ENCODE data around the gene TCF7L2. TPM values are rescaled to one million over a fixed set of nuclear protein-coding genes. Genes with fewer than 3 reads are reported as not detected.

Gene TCF7L2
- total and polyA plus RNA-seq, 9 of the 15 experiments (the other 6 are each of a cell fraction or from before 2014, with no cell fraction given) = 0.32 to 2.8 (median 0.92) TPM

DNA sequence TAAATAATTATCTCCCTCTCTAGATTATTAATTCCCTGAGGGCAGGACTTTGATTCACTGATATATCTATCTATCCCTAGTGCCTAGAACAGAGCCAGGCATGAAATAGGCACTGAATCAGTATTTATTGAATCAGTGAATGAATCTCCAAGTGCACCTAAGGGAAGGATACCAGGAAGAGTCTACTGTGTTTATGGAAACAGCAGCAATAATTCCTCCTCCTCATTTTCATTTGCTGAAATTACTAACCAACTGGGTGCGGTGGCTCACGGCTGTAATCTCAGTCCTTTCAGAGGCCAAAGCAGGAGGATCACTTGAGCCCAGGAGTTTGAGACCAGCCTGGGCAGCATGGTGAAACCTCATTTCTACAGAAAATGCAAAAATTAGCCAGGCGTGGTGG lies 161.2 kb downstream of the TCF7L2 start:
- no peak overlapping the region for H2AFZ ChIP-seq (ENCODE audit: low read depth, low read length)
- H3K9ac ChIP-seq (ENCODE audit: insufficient read depth in 1 of 2, low read depth in 2 of 2, low read length in 2 of 2) = no peak overlapping the region
- FAIRE-seq (no peak), DNase-seq (ENCODE audit: extremely low read depth in 1 of 4, low spot score in 3 of 4) (no peak), ATAC-seq (no peak)
- WGBS (ENCODE audit: insufficient coverage, low coverage, missing lambda C conversion rate) = 12% methylated on average over 3 of the region's 3 CpGs
- no peak overlapping the region for H3K27ac ChIP-seq (ENCODE audit: extremely low read depth, low read depth, low read length)
- POLR2A ChIA-PET = no interaction called here
- BruUV-seq (replicated peaks) = no TSS peak
- peaks cover 0 to 11% of the 10 kb centered on the region in 2 experiments; a peak in 2 of 5 replicates for H3K27me3 ChIP-seq (ENCODE audit: control insufficient read depth in 2 of 2, insufficient read depth in 2 of 2, low read length in 2 of 2)
- H3K4me3 ChIP-seq = no peak overlapping the region
- H3K4me1 ChIP-seq (replicated peaks in 1 of 2; ENCODE audit: control insufficient read depth in 2 of 2, insufficient read depth in 2 of 2, low read length in 2 of 2) = no peaks in the 10 kb centered on the region
- intact Hi-C loops (cut with micrococcal nuclease) (loop anchor here (10.0 kb wide), 1 partner anchor 546 kb away; no protein-coding TSS in a partner anchor), in situ Hi-C loops (cut with MboI) (no loop called here)
- no peaks in the 10 kb centered on the region for H4K20me1 ChIP-seq (replicated peaks; ENCODE audit: control insufficient read depth, insufficient read depth, low read length)
- no peak overlapping the region for H3K4me2 ChIP-seq (ENCODE audit: insufficient read depth, low read length)
- no peak for TF ChIP-seq CREM (IDR thresholded peaks at IDR 0.05; ENCODE audit: low read depth)
- no peak for TF ChIP-seq TARDBP (IDR thresholded peaks at IDR 0.05)
- H3K9me3 ChIP-seq (replicated peaks; ENCODE audit: control insufficient read depth, insufficient read depth, low read depth, low read length) = no peaks in the 10 kb centered on the region
- no peaks in the 10 kb centered on the region for H3K79me2 ChIP-seq (ENCODE audit: control insufficient read depth, insufficient read depth, low read length)
- no peaks in the 10 kb centered on the region for H3K9me1 ChIP-seq (ENCODE audit: control insufficient read depth, insufficient read depth, low read length)
- CTCF ChIA-PET (ENCODE audit: low intra/inter-chr PET ratio) = no interaction called here
- no peaks in the 10 kb centered on the region for H3K36me3 ChIP-seq (ENCODE audit: control insufficient read depth, insufficient read depth, low read length)

DNA sequence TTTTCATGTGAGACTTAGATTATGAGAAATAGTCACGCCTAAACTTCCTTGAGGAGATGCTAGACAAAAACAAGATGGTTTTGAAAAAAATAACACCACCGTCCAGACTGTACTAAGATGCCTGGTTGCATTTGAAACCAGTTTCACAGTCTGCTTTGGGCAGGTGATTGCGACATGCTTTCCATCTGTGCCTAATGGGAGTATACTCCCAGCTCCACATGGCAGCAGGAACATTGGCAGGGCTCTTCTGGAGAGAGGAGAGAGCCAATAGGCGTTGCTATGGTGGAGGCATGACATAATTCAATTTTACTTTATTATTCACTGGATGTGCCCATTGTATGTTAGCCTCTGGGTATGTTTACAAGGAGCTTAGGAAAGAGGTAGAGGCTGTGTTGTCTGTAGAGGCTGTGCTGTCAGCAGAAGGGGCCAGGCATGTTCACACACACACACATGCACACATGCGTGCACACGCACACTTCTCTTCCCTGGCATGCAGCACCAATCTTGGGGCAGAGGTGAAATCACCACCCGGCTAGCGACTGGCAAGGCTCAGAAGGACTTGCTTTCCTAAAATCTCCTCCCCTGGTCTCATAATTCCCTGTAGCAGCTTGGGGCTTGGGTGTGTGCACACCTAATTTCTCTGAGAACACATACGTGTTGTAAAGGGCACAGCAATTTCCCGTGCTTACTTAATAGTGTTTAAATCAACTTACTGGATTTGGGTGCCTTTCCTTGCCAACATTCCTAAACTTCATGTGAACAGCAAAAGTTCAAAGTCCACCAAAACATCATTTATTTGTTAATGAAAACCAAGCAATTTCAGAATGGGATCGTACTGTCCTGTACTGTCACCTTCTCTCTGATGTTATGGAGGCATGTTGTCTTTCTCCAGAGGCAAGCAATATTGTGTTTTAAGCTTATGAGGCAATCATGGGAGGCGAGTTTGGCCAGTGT lies 162.1 kb downstream of the TCF7L2 start:
- BruUV-seq (replicated peaks) = no TSS peak
- WGBS (ENCODE audit: insufficient coverage, low coverage, missing lambda C conversion rate) = 20% methylated on average over 11 of the region's 12 CpGs

More for the DNA sequence above, 162.1 kb downstream of the TCF7L2 start:
- DNase-seq (ENCODE audit: extremely low read depth in 1 of 4, low spot score in 3 of 4) = no peak
- Histone ChIP-seq H3K4me3 (no peak overlapping the region), H3K79me2 (ENCODE audit: control insufficient read depth, insufficient read depth, low read length) (no peaks in the 10 kb centered on the region), H3K27me3 (ENCODE audit: control insufficient read depth in 2 of 2, insufficient read depth in 2 of 2, low read length in 2 of 2) (peaks cover 0 to 11% of the 10 kb centered on the region in 2 experiments; a peak in 2 of 5 replicates), H3K4me2 (ENCODE audit: insufficient read depth, low read length) (no peak overlapping the region), H3K9ac (ENCODE audit: insufficient read depth in 1 of 2, low read depth in 2 of 2, low read length in 2 of 2) (no peak overlapping the region), H4K20me1 (replicated peaks; ENCODE audit: control insufficient read depth, insufficient read depth, low read length) (no peaks in the 10 kb centered on the region), H2AFZ (ENCODE audit: low read depth, low read length) (no peak overlapping the region), H3K36me3 (ENCODE audit: control insufficient read depth, insufficient read depth, low read length) (no peaks in the 10 kb centered on the region), H3K4me1 (replicated peaks in 1 of 2; ENCODE audit: control insufficient read depth in 2 of 2, insufficient read depth in 2 of 2, low read length in 2 of 2) (no peaks in the 10 kb centered on the region), H3K9me1 (ENCODE audit: control insufficient read depth, insufficient read depth, low read length) (no peaks in the 10 kb centered on the region), H3K27ac (ENCODE audit: extremely low read depth, low read depth, low read length) (no peak overlapping the region), H3K9me3 (replicated peaks; ENCODE audit: control insufficient read depth, insufficient read depth, low read depth, low read length) (no peaks in the 10 kb centered on the region)
- CTCF ChIA-PET (ENCODE audit: low intra/inter-chr PET ratio) = no interaction called here
- in situ Hi-C loops (cut with MboI) = no loop called here
- ATAC-seq = no peak
- no peak for TF ChIP-seq CEBPG (CRISPR knock-in tag; IDR thresholded peaks at IDR 0.05)
- TF ChIP-seq CEBPG (tag; conservative IDR thresholded peaks at IDR 0.05 in 1 of 2, IDR thresholded peaks at IDR 0.05 in 1 of 2) = peak in 1 of 2 experiments; percentile 32; a peak in 1 of 4 replicates
- no peak for TF ChIP-seq SMAD3 (CRISPR knock-in tag; conservative IDR thresholded peaks at IDR 0.05)
- peak; percentile 71 for TF ChIP-seq CEBPB (tag; IDR thresholded peaks at IDR 0.05)
- no peak for FAIRE-seq
- intact Hi-C loops (cut with micrococcal nuclease) = loop anchor here (10.0 kb wide), 1 partner anchor 547 kb away; no protein-coding TSS in a partner anchor
- POLR2A ChIA-PET = interaction anchor here (0.6 kb wide), 1 partner anchor 36 kb away, joined by 3 read pairs; no protein-coding TSS in a partner anchor
